HG03520 (cell line): Measurements from ENCODE around the gene LYPLAL1.
"Not testable (repeated sequence)": the region's sequence is repeated elsewhere in the genome, so short reads cannot be mapped to it uniquely, and the experiment has no call there.

Experiments
- ATAC-seq: cut with Tn5 transposase; IDR thresholded peaks from one replicate; pipeline ENCODE4 v1.9.1; 2021; ENCODE audit warnings: mild to moderate bottlenecking, moderate library complexity; ENCODE audit not compliant: unreplicated experiment

The LYPLAL1 gene

GRCh38 chr1:219209578-219209977 is 35.9 kb downstream of the LYPLAL1 start:
- ATAC-seq = no peak

GRCh38 chr1:219210067-219210466 is 36.4 kb downstream of the LYPLAL1 start:
- ATAC-seq = no peak

GRCh38 chr1:219215477-219215876 is 41.8 kb downstream of the LYPLAL1 start:
- ATAC-seq = no peak

DNA sequence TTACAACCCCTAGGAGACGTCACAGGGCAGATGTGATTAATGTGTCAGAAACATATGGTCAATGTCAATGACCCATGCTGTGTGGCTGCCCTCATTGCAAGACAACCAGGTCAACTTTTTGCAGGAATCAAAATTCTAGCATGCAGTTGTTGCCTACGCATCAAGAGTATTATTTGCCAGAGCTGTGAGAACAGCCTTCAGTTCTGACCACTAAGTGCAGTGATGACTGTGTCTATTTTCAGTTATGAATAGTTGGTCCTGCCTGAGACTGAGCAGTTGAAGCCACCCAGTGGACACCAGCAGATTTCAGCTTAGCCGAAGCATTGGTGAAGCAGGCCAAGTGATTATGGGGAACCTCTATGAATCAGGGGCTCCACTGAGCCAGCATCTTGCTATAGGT is 47.3 kb downstream of the LYPLAL1 start:
- ATAC-seq = peak; percentile 95

DNA sequence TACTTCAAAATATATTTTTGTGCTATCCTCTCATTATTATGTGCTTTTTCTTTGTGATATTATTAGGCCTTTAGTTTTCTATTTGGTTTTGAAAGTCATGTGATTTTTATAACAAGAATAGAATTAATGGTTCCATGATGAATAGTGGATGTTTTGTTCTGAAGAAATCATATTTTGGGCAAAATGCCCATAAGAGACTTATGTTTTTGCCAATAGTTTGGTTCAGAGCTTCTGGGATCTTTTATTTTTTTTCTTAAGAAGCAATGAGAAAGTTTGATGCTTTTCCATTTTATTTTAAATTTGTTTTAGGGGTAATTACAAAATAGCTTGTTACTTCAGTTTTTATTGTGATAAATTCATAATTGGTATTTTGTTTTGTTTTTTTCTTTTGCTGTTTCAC is 49.8 kb downstream of the LYPLAL1 start:
- ATAC-seq = no peak

DNA sequence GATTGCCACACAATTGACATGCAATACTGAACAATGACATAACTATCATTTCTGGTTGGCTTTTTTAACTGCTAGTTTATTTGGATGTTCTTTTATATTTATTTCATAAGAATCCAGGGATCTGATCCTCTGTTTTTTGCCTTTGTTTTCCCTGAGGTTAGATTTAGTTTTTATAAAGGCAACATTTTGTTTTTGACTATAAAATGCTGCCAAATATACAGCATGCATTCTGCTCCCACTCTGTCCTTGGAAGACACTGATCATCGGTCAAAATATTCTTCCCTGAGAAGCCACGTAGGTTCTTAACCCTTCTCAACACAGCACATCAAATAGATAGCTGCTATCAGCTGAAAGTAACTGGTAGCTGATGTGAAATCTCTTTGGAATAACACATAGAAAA is 52.5 kb downstream of the LYPLAL1 start:
- ATAC-seq = no peak

DNA sequence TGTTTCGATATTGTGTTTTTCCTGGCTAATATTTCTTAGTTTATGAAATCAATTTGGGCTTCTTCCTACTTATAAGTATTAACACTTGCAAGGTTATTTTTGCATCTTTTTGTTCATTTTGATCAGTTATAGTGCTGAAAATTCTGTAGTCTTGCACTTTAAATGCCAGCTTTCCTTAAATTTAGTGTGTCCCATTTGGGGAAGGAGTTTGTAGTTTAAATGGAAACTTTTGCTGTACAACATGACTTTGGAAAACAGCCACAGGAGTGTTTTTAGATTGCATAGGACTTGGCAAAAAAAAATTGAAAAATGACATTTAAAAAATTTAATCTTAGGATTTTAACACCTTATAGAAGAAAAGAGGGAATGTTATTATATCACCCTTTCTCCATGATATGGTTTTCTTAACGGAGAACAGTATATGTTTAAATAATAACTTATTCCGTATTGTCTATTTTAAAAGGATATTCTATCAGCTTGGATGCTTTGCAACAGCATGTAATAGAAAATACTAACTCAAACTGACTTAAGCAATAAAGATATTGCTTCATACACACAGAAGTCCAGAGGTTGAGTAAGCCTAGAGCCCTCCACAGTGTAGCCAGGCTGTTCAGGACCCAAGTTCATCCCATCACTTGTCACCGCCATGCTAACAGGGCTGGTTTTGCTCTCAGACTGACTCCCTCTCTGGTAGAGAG is 53.8 kb downstream of the LYPLAL1 start:
- ATAC-seq = no peak

DNA sequence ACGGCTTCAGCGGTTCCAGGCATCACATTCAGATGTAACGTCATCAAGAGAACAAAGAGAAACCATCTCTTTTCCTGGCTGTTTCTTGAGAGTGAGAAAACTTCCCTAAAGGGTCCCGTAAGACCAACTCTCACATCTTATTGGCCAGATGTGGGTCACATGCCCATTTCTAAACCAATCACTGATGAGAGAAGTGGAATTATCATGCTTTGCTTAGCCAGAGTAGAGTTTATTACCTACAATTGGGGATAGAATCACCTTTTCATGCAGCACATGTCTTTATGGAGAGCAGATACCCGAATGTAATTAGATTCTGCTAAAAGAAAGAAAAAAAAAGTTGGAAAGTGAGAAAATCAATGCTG is 54.4 kb downstream of the LYPLAL1 start:
- no peak for ATAC-seq

DNA sequence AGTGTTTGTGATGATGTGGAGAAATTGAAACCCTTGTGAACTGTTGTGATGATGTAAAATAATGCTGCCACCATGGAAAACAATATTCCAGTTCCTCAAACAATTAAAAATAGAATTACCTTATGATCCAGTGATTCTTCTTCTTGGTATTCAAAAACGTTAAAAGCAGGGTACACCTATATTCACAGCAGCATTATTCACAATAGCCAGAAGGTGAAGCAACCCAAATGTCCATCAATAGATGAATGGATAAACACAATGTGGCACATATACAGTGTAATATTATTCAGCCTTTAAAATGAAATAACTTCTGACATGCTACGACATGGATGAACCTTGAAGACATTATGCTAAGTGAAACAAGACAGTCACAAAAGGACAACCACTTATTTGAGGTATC is 59.2 kb downstream of the LYPLAL1 start:
- no peak for ATAC-seq

DNA sequence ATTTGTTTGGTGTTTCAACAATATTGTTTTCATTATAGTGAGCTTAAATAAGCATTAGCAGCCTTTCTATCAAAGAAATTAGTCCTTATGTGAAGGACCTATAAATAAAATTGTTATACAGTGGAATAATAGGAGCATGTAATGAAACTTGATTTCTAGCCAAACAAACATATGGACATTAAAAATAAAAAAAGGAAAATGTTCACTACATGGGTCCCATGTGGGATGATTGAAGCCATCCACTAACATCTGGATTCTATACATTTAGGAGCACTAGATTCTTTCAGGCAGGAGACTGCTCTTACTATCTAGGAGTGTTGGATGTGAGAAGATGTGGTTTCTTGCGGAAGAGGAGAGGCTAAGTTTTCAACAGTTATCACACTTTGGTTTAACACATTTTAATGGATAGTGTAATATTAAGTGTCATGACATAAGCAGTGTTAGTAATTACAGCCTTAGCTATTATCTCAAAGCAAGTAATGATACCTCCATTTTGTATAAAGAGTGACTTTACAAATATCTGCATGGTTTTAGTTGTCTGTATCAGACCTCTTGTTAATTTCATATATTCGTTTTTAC is 62.3 kb downstream of the LYPLAL1 start:
- ATAC-seq = no peak

- no peak for ATAC-seq
These were observed 63.4 kb downstream of the LYPLAL1 start for GRCh38 chr1:219236933-219237610.

DNA sequence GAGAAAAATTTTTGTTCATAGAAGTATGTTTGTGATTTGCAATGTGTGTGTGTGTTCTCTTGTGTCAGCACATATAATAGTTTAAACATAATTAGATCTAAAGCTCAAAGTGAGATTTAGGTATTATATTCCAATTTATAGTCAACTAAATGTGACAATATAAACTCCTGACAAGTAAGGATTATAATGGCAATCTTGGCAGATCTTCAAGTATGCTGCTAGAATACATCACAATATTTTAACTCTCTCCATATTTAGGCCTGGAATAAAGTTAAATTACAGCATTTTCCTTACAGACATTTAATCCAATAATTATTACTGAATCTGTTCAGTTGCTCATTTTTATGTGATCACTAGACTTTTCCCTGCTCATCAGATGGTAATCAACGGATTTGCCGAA is 65.8 kb downstream of the LYPLAL1 start:
- ATAC-seq = no peak

- no peak for ATAC-seq
These were observed 71.2 kb downstream of the LYPLAL1 start for GRCh38 chr1:219244864-219245263.

GRCh38 chr1:219247441-219247840 is 73.8 kb downstream of the LYPLAL1 start:
- no peak for ATAC-seq

GRCh38 chr1:219250468-219250867 is 76.8 kb downstream of the LYPLAL1 start:
- ATAC-seq = not testable (repeated sequence)

GRCh38 chr1:219257751-219258150 is 84.1 kb downstream of the LYPLAL1 start:
- ATAC-seq = no peak

DNA sequence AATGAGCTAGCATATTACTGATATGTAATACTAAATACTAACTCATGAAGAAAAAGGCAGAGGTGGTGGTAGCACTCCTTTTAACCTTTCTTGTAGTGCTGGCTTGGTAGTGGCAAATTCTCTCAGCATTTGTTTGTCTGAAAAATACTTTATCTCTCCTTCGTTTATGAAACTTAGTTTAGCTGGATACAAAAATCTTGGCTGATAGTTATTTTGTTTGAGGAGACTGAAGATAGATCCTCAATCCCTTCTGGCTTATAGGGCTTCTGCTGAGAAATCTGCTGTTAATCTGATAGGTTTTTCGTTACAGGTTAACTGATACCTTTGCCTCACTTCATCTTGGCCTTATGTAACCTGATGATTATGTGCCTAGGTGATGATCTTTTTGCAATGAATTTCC is 87.8 kb downstream of the LYPLAL1 start:
- no peak for ATAC-seq
